H1 (cell line): Measurements from ENCODE around the gene TIAM2.

ENCODE experiments used
- FOSL1 ChIP-seq: IDR thresholded peaks from 2 replicates; pipeline ENCODE4 v1.6.1; 2011; ENCODE audit warnings: mild to moderate bottlenecking, low read depth, low read length, moderate library complexity; ENCODE audit not compliant: insufficient read depth
- PHF8 ChIP-seq: fragments of 200-600 bp; sonication (generic); conservative IDR thresholded peaks from 2 replicates; pipeline ENCODE4 v1.7.1; 2012; ENCODE audit warnings: low read depth, mild to moderate bottlenecking, inconsistent platforms, low read length, moderate library complexity
- POLR2AphosphoS5 ChIP-seq: IDR thresholded peaks from 2 replicates; pipeline ENCODE4 v1.6.1; 2011; ENCODE audit warnings: low read depth, low read length
- RAD21 ChIP-seq, 2 experiments: IDR thresholded peaks in 1 of 2; conservative IDR thresholded peaks in 1 of 2; 2 replicates each; pipeline ENCODE4 v1.6.1; 2011; ENCODE audit warnings: low read depth in 2 of 2, low read length in 2 of 2, improper control_type of control experiment in 1 of 2, inconsistent platforms in 1 of 2, mild to moderate bottlenecking in 1 of 2, moderate library complexity in 1 of 2
- SP1 ChIP-seq: IDR thresholded peaks from 2 replicates; pipeline ENCODE4 v1.6.1; 2011; ENCODE audit warnings: low read depth, low read length
- TF ChIP-seq, protein P1 (sequence below), 3 experiments: IDR thresholded peaks; 1 replicate in 2 of 3; 2 replicates in 1 of 3; pipeline versions ENCODE4 v1.5.1 to v1.6.1; 2011; ENCODE audit warnings: low read length in 3 of 3, mild to moderate bottlenecking in 3 of 3, inconsistent platforms in 2 of 3, low read depth in 1 of 3, moderate library complexity in 1 of 3; ENCODE audit not compliant: insufficient read depth in 1 of 3; ENCODE audit errors: control extremely low read depth in 1 of 3
- TF ChIP-seq, protein P2 (sequence below): IDR thresholded peaks from 2 replicates; pipeline ENCODE4 v1.6.1; 2012; ENCODE audit warnings: inconsistent platforms

DNA sequence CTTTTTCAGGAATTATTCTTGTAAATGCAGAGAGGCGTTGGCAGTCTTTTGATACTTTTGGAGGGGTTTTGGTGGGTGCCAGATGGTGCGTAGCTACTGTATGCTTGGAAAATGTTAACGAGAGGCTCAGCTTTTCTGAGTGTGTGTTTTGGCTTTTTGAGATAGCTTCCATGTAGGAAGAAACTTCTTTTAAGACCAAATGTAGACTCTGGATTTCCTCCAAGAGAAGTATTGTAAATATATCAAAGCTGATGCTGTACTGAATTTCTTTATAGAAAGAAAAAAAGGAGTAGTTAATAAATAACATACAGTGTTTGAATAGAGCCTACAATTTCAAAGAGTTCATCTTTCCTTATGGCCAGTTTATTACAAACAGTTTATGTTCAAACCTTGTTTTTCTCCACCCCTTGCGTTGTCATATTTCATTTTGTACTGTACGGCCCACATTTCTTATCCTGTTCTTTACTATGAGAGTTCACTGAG lies 16.7 kb downstream of the TIAM2 start:
- TF ChIP-seq FOSL1 (no peak), RAD21 (IDR thresholded peaks at IDR 0.05 in 1 of 2, conservative IDR thresholded peaks at IDR 0.05 in 1 of 2; ENCODE audit: low read depth in 2 of 2, low read length in 2 of 2) (no peak), SP1 (no peak), POLR2AphosphoS5 (no peak), PHF8 (no peak)
- TF ChIP-seq, protein P1, sequence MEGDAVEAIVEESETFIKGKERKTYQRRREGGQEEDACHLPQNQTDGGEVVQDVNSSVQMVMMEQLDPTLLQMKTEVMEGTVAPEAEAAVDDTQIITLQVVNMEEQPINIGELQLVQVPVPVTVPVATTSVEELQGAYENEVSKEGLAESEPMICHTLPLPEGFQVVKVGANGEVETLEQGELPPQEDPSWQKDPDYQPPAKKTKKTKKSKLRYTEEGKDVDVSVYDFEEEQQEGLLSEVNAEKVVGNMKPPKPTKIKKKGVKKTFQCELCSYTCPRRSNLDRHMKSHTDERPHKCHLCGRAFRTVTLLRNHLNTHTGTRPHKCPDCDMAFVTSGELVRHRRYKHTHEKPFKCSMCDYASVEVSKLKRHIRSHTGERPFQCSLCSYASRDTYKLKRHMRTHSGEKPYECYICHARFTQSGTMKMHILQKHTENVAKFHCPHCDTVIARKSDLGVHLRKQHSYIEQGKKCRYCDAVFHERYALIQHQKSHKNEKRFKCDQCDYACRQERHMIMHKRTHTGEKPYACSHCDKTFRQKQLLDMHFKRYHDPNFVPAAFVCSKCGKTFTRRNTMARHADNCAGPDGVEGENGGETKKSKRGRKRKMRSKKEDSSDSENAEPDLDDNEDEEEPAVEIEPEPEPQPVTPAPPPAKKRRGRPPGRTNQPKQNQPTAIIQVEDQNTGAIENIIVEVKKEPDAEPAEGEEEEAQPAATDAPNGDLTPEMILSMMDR (IDR thresholded peaks at IDR 0.05; ENCODE audit: control extremely low read depth in 1 of 3, insufficient read depth in 1 of 3, low read depth in 1 of 3, low read length in 3 of 3), result no peak
- TF ChIP-seq, protein P2, sequence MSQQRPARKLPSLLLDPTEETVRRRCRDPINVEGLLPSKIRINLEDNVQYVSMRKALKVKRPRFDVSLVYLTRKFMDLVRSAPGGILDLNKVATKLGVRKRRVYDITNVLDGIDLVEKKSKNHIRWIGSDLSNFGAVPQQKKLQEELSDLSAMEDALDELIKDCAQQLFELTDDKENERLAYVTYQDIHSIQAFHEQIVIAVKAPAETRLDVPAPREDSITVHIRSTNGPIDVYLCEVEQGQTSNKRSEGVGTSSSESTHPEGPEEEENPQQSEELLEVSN, result no peak
